Ovary (tissue), 3 donors: ENCODE measurements around the gene UBE2L3.

Experiments
- CTCF ChIP-seq, 3 donors: fragments of 450-650 bp in 2 of 3; fragments of 200-600 bp in 1 of 3; IDR thresholded peaks; one replicate each; pipeline versions ENCODE4 v1.5.1 to v1.8.0; 2016 to 2022; ENCODE audit warnings: antibody characterized with exemption in 3 of 3, mild to moderate bottlenecking in 1 of 3
- POLR2A ChIP-seq: fragments of 450-650 bp; IDR thresholded peaks from one replicate; pipeline ENCODE4 v1.6.1; 2017; ENCODE audit warnings: antibody characterized with exemption, mild to moderate bottlenecking, moderate library complexity
- donor health status: DM: no; HTN: no; CAD: no.

- TF ChIP-seq CTCF (IDR thresholded peaks at IDR 0.05) (no peak), POLR2A (no peak)
These were observed 93.4 kb downstream of the UBE2L3 start for GRCh38 chr22:21660904-21661303.
